Skin epidermis (tissue), 12 donors: ENCODE results near the gene ZPBP2.
"Not testable (repeated sequence)": the region's sequence is repeated elsewhere in the genome, so short reads cannot be mapped to it uniquely, and the experiment has no call there.

Experiments
- H3K27ac ChIP-seq, 21 experiments: fragments of 200-600 bp; sonication (generic) in 11 of 21; one replicate each; pipeline ENCODE4 v1.5.0; 2020; ENCODE audit warnings: mild to moderate bottlenecking in 3 of 21, inconsistent platforms in 2 of 21, moderate library complexity in 2 of 21
- H3K4me3 ChIP-seq, 7 experiments: fragments of 200-600 bp; sonication (generic) in 2 of 7; one replicate each; pipeline ENCODE4 v1.5.0; 2020; ENCODE audit warnings: inconsistent platforms in 2 of 7, mild to moderate bottlenecking in 2 of 7, moderate library complexity in 1 of 7

Gene ZPBP2

GRCh38 chr17:39902027-39902426, 34.0 kb downstream of the ZPBP2 start:
- not testable (repeated sequence) for H3K27ac ChIP-seq, H3K4me3 ChIP-seq

DNA sequence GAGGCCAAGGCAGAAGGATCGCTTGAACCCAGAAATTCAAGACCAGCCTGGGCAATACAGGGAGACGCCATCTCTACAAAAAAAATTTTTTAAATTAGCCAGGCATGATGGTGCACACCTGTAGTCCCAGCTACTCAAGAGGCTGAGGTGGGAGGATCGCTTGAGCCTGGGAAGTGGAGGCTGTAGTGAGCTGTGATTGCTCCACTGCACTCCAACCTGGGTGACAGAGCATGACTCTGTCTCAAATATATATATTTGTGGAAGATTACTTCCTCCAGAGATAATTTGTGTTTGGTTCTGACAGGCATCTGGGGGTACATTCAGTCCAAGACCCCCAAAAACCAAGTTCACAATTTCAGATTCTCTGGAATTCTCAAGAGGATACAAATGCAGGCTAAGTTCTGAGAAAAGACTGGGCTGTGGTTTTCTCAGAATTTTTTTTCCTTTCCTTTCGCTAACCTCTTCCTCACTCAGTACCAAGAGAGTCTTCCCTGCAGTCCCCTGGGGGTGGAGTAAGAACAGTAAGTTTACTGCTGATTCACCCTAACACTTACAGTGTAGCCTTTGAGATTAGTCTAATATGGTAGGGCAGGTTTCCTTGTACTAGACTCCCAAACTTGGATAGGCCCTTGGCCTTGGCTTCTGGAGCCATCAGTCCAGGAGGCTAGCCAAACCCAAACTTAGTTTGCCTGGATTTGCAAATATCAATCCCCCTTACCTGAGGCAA, 35.3 kb downstream of the ZPBP2 start:
- H3K4me3 ChIP-seq: no peak overlapping the region
- H3K27ac ChIP-seq: no peak overlapping the region

- H3K27ac ChIP-seq: no peak overlapping the region
- no peak overlapping the region for H3K4me3 ChIP-seq
These were observed 36.9 kb downstream of the ZPBP2 start for GRCh38 chr17:39904990-39905288.

- Histone ChIP-seq H3K27ac (no peak overlapping the region), H3K4me3 (no peak overlapping the region)
These were observed 40.9 kb downstream of the ZPBP2 start for GRCh38 chr17:39908789-39909352.

DNA sequence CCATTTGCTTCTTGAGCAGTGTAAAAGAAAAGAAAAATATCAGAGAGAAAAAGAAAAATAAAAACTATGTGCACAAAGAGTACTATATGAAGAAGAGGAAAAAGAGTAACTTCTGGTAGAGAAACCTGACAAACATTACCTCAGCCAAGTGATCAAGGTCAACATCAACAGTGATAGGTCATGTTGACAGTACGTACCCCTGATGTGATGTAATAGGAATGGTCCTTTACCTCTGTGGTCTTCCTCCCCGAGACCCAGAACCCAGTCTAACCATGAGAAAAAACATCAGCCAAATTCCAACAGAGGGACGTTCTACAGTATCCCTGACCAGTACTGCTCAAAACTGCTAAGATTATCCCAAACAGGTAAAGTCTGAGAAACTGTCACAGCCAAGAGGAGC, 46.0 kb downstream of the ZPBP2 start:
- Histone ChIP-seq H3K4me3 (no peak overlapping the region), H3K27ac (no peak overlapping the region)

GRCh38 chr17:39915559-39915958, 47.6 kb downstream of the ZPBP2 start:
- H3K27ac ChIP-seq: no peak overlapping the region
- H3K4me3 ChIP-seq: no peak overlapping the region

DNA sequence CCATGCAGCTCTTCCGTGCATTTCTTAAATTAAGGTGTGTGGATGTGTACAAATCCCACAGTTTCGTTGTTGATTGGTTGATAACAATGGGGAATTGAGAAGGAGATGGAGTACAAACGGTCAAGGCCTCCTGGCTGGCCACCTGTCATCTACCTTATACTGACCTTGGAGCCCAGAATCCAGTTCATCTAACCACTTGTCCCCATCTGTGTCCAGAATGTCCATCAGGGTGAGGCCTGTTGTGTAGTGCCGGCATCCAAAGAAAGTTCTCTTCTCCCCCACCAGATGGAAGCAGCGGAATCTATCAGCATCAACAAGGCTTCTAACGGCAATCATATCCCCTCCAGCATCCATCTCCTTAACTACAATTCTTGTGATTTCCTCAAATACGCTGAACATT, 48.9 kb downstream of the ZPBP2 start:
- H3K27ac ChIP-seq: no peak overlapping the region
- no peak overlapping the region for H3K4me3 ChIP-seq

GRCh38 chr17:39919087-39919683, 51.2 kb downstream of the ZPBP2 start:
- Histone ChIP-seq H3K4me3 (no peak overlapping the region), H3K27ac (no peak overlapping the region)

- H3K4me3 ChIP-seq: no peak overlapping the region
- H3K27ac ChIP-seq: peak overlapping the region in 6 of 21 experiments; percentile 6 to 33 (median 21)
These were observed 52.5 kb downstream of the ZPBP2 start for GRCh38 chr17:39920218-39921210.

DNA sequence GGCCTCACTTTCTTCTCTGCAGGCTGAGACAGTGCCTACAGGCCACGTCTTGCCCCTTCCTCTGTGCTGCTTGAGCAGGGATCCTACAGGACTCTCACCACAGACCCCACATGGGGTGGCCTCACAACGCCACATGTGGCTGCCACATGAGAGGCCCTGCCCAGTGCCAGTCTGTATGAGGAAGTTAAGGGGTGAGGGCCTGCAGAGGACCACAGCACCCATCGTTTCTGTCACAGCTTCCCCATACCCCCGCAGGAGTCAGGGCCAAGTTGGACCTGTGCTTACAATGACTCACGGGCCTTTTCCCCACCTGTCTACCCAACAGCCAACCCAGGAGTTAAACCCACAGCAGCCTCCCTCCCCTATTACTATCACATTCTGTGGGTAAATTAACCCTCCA, 53.3 kb downstream of the ZPBP2 start:
- H3K27ac ChIP-seq: peak overlapping the region in 5 of 21 experiments; percentile 6 to 33 (median 18)
- no peak overlapping the region for H3K4me3 ChIP-seq

GRCh38 chr17:39922006-39922405, 54.0 kb downstream of the ZPBP2 start:
- Histone ChIP-seq H3K27ac (peak overlapping the region in 1 of 21 experiments; percentile 18), H3K4me3 (no peak overlapping the region)

DNA sequence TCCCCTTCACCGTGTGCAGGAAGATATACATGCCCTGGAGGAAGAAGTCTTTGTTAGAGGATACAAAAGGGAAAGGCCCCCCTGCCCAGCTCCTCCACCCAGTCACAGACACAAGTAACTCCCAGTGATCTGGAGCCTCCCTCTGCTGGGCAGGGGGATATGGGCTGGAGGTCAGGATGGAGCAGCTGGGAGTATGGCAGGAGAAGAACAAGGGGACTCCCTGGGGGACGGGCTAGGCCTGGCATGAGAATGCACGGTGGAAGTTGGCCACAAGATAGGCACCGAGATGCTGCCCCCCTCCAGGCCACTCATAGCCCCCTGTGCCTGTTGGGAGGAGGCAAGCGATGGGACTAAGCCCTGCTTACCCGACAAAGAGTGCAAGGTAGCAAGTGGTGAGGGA, 55.2 kb downstream of the ZPBP2 start:
- H3K4me3 ChIP-seq: no peak overlapping the region
- no peak overlapping the region for H3K27ac ChIP-seq

- Histone ChIP-seq H3K4me3 (no peak overlapping the region), H3K27ac (peak overlapping the region in 2 of 21 experiments; percentile 14 to 31)
These were observed 56.1 kb downstream of the ZPBP2 start for GRCh38 chr17:39923836-39924690.

GRCh38 chr17:39924691-39925055, 56.7 kb downstream of the ZPBP2 start:
- peak overlapping the region in 3 of 21 experiments; percentile 14 to 89 (median 22) for H3K27ac ChIP-seq
- no peak overlapping the region for H3K4me3 ChIP-seq

DNA sequence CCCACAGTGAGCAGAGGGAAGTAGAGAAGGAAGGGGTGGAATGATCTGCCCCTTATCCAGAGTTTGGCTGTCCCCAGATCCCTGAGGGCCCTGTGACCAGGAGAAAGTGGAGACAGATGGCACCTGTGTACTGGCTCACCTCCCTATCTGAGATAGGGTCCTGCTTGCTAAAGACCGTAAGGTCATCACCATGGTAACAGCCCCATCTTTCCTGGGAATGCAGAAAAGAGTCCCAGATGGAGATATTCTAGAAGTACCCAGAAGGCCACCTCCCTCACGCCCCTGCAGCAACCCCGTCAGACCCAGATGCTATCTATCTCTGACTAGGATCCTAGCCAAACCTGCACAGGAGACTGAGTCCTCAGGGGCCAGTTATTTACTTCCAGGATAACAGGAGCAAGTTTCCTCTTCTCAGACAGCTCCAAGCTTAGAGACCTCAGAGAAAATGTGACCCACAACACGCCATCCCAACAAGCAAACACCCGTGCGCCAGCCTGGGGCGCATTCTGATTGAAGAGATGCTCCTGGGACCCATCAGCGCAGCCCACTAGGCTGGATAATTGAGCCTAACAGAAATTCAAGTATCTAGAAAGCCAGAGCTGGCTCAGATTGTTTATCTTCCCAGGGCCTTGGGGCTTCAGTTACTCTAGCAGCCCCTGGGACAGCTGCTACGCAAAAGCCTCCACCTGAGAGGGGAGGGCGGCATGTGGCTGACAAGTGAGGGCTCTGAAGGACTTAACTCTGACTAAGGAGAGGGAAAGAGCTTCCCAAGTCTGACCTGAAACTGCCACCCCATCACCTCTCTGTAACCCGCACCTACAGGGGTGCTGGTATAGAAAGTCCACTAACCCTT, 57.5 kb downstream of the ZPBP2 start:
- Histone ChIP-seq H3K4me3 (peak overlapping the region in 4 of 7 experiments; percentile 65 to 94 (median 88)), H3K27ac (peak overlapping the region in 14 of 21 experiments; percentile 2 to 96 (median 84))

GRCh38 chr17:39926135-39926587, 58.2 kb downstream of the ZPBP2 start:
- peak overlapping the region; percentile 65 to 97 (median 93) for H3K4me3 ChIP-seq
- peak overlapping the region in 20 of 21 experiments; percentile 2 to 96 (median 86) for H3K27ac ChIP-seq

GRCh38 chr17:39926588-39927100, 58.6 kb downstream of the ZPBP2 start:
- H3K4me3 ChIP-seq: peak overlapping the region; percentile 65 to 97 (median 93)
- H3K27ac ChIP-seq: peak overlapping the region; percentile 65 to 96 (median 88)
